HG02610 (cell line): Measurements from ENCODE around the gene NRIP1.
"Not testable (repeated sequence)": the region's sequence is repeated elsewhere in the genome, so short reads cannot be mapped to it uniquely, and the experiment has no call there.

Experiments
- ATAC-seq: cut with Tn5 transposase; IDR thresholded peaks from one replicate; pipeline ENCODE4 v1.9.1; 2021; ENCODE audit warnings: mild to moderate bottlenecking, moderate library complexity; ENCODE audit not compliant: unreplicated experiment

NRIP1 gene

DNA sequence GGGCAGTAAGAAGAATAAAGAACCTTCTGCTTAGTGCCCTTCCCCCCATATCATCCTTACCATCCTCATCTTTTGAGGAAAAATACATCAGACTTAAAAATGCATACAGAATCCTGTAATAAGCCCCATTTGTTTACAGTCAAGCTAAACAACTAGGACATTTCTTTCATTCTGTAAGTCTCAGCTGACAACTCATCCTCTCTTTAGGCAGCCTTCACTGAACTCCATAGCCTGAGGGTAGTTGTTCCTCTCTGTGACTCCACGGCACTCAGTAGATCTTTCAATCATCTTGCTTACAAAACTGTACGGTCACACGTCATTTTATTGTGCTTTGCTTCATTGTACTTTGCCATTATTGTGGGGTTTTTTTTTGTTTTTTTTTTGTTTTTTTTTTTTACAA lies 82.5 kb downstream of the NRIP1 start:
- no peak for ATAC-seq

- no peak for ATAC-seq
Measured at GRCh38 chr21:14981246-14981645, 83.6 kb downstream of the NRIP1 start.

DNA sequence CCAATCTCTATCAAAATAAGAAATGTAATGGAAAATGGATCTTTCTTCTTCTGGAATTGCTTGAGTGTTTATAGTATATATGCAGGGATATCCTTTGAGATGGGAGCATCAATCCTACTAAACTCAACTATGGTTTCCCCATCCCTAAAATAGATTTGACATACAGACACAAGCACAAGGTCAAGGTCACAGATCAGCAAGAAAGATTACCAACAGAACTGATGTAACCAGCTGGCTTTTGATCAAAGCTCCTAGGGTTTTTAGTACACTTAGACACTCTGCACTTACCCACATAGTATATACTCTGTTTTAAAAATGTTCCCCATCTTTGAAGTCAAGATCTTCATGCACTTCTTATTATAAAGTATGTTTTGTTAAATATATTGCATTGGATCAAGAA lies 85.5 kb downstream of the NRIP1 start:
- ATAC-seq = no peak

DNA sequence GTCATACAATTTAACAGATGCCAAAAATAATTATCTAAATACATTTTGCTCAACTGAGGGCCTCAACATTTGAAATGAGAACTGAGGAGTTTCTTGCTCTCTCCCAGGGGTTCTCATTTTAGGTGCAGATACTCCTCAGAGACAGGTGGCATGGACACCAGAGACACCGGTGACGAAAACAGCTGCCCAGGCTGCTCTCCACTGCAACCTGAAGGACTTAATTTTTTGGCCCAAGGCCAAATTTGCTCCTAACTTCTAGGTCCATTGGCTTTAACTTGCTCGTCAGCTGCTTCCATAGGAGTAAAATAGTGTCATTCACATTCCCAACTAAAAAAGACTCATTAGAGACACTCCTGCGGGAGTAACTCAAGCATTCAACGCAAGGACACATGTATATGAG lies 87.0 kb downstream of the NRIP1 start:
- ATAC-seq = no peak

DNA sequence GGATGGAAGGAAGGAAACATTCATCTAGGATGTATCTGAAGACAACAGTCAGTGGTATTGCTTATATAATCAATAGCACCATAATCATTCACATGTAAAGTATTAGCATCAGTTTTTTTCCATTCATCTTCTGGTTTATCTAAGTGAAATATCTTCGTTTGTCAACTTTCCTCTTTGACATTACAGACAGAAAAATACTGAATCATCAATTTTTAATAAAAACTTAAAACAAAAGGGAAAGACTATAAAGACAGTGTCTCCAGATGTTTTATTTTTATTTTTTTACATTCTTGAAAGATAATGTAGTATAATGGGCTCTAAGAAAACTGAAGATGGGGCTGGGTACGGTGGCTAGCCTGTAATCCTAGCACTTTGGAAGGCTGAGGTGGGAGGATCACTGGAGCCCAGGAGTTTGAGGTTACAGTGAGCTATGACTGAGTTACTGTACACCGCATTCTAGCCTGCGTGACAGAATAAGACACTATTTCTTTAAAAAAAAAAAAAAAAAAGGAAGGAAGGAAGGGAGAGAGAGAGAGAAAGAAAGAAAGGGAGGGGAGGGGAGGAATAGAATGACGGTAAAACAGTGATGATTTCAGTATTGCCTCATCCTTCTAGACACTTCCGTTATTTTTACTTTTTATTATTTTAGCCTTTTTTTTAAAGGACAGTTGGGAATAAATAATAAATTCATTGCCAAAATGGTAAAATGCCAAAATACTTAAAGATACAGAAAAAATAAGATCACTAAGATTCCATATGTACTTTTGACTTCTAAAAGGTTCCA lies 89.5 kb downstream of the NRIP1 start:
- ATAC-seq = no peak

- ATAC-seq = no peak
Measured at GRCh38 chr21:14972678-14973077, 92.1 kb downstream of the NRIP1 start.

DNA sequence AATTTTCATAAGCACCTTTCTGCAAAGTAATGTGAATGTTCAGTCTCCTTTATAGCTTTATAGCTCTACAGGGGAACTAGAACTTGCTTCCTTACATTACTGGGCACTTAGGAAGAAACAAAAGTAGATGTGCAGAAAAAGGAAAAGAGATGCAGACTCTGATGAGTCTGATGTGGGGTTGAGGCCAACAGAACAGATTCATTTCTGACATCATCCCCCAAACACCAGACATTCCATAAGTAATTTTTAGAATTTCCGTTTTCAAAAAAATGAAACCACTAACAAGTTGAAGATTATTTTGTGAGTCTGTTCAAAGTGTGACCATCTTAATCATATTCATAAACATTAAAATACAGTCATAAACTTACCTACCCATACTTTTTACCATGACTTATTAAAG lies 96.0 kb downstream of the NRIP1 start:
- no peak for ATAC-seq

- ATAC-seq = no peak
Measured at GRCh38 chr21:14968029-14968428, 96.8 kb downstream of the NRIP1 start.

DNA sequence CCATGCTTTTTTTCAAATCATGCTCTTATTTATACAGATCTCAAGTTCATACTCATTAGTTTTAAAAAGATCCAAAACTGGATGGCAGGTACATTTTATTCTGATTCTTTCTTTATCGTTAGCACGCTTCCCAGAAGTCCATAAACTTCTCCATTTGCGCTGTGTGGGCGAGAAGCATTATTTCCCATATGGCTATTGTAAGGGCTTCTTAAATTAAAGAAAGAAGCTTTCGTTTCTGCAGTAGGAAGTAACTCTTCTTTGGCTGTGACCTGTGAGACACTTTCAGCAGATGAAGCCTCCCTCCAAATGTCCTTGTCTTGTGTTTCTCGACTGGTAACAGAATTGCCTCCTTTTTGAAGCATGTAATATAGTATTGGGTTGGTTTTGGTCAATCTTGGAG lies 100.2 kb downstream of the NRIP1 start:
- ATAC-seq = no peak

GRCh38 chr21:14962217-14962616 lies 102.6 kb downstream of the NRIP1 start:
- ATAC-seq = no peak

DNA sequence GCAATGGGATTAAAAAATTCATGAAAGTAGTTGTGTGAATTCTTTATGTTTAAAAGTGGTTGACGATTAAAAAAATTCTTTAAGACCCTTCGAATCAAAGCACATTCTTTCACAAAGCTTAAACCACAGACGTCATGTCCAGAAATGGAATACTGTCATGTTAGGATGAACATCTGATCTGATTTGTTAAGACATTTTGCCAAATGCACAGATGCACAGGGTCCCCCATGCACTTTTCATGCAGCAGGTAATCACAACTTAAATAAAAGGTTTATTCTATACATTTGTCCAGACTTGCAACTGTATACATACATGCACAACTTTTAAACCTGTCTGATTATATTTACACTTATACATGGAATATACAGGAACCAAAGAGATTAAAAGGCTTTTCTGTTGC lies 103.3 kb downstream of the NRIP1 start:
- no peak for ATAC-seq

- ATAC-seq = no peak
Measured at GRCh38 chr21:14959343-14959742, 105.5 kb downstream of the NRIP1 start.

GRCh38 chr21:14957836-14958235 lies 107.0 kb downstream of the NRIP1 start:
- ATAC-seq = no peak

DNA sequence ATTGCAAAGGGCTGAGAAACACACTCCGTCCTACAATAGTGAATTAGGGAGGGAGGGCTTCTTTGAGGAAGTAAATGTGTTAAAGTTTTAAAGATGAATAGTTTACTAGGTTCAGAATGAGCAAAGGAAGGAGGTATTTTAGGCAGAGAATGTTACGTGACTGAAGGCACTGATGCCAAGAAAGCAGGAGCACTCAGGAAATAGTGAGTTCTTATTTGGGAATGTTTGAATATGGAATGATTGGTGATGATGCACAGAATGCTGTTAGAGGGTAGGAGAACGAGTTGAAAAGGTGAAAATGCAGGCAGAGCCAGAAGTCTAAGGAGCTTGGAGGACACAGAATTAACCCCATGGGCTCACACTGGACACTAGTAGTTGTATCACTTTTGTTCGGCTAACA lies 108.0 kb downstream of the NRIP1 start:
- no peak for ATAC-seq

GRCh38 chr21:14955936-14956520 lies 108.8 kb downstream of the NRIP1 start:
- ATAC-seq = no peak

DNA sequence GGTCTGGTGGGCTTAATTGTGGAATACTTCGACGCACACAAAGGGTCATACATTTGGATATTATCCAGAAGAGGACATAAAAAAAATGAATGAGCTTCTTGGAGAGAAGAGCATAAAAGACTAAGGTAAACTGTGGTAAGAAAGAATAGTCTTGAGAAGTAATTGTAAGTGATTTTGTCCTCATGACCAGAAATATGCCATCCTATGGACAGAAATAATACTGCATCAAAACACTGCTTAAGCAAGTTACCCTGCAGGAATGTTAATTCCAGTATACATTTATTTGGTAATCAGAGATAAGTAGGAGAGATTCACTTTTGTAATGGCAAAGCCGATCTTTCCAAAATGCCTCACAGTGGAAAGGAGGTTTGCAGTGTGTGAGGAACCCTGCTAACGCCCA lies 111.9 kb downstream of the NRIP1 start:
- no peak for ATAC-seq

- ATAC-seq = no peak
Measured at GRCh38 chr21:14949603-14950002, 115.2 kb downstream of the NRIP1 start.

DNA sequence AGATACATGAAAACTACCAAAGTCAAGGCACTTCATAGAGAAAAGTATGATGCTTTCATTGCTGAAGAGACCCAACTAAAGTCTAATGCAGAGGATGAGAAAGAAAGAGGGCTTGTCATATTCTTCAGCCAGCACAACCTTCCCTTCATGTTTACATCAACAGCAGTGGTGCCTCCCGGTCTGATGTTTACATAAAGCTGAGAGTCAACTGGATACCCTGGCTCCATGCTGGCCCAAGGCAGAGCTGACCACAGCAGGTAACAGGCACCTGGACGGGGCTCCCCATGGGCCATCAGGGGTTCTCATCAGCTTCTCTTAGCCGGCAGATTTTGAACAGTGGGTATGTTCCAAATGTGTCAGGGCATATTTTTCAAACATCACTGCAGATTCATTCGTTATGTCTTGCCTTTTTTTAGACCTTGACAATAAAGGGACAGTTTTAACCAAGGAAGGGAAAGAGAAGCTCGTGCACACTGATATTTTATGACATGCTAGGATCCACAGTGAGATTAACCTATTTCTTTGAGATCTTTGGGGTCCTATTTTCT lies 117.1 kb downstream of the NRIP1 start:
- no peak for ATAC-seq

GRCh38 chr21:14945176-14945575 lies 119.6 kb downstream of the NRIP1 start:
- no peak for ATAC-seq

- no peak for ATAC-seq
Measured at GRCh38 chr21:14943616-14944015, 121.2 kb downstream of the NRIP1 start.

- ATAC-seq = no peak
Measured at GRCh38 chr21:14942801-14943490, 121.9 kb downstream of the NRIP1 start.

- not testable (repeated sequence) for ATAC-seq
Measured at GRCh38 chr21:14927324-14927723, 137.5 kb downstream of the NRIP1 start.
